NCI-H187 (cell line): ENCODE measurements around the gene ZBTB39.
"Not testable (repeated sequence)": the region's sequence is repeated elsewhere in the genome, so short reads cannot be mapped to it uniquely, and the experiment has no call there.

Experiments used
- DNase-seq, 2 experiments: peaks; one replicate each; lab custom pipeline; 2025; lab: John Stamatoyannopoulos, UW

Gene ZBTB39

GRCh38 chr12:57005980-57006808, at the start of gene ZBTB39:
Gene ZBTB39 (minus strand): TSS chr12:57006546. CDS start chr12:57004917, 1,629 bp downstream.
- DNase-seq: peak in 1 of 2 experiments; percentile 48

- DNase-seq: no peak
These were observed 49.5 kb upstream of the ZBTB39 start for GRCh38 chr12:57055824-57056223.

- DNase-seq: not testable (repeated sequence)
These were observed 47.6 kb upstream of the ZBTB39 start for GRCh38 chr12:57053901-57054300.

- not testable (repeated sequence) for DNase-seq
These were observed 46.8 kb upstream of the ZBTB39 start for GRCh38 chr12:57053146-57053545.

GRCh38 chr12:57051011-57051410, 44.7 kb upstream of the ZBTB39 start:
- no peak for DNase-seq

- DNase-seq: no peak
These were observed 43.5 kb upstream of the ZBTB39 start, which contains the start of gene MYO1A for GRCh38 chr12:57049890-57050289. Gene MYO1A (minus strand): TSS chr12:57050129. CDS start chr12:57048323, 1,806 bp downstream.

- no peak for DNase-seq
These were observed 42.7 kb upstream of the ZBTB39 start for GRCh38 chr12:57049119-57049446.

- DNase-seq: no peak
These were observed 42.2 kb upstream of the ZBTB39 start for GRCh38 chr12:57048423-57049118.

- no peak for DNase-seq
These were observed 41.6 kb upstream of the ZBTB39 start for GRCh38 chr12:57047981-57048380.

- DNase-seq: no peak
These were observed 40.9 kb upstream of the ZBTB39 start for GRCh38 chr12:57046947-57047890.

- no peak for DNase-seq
These were observed 39.9 kb upstream of the ZBTB39 start for GRCh38 chr12:57046086-57046791.

- DNase-seq: no peak
These were observed 38.5 kb upstream of the ZBTB39 start for GRCh38 chr12:57044889-57045288.

GRCh38 chr12:57044468-57044867, 38.1 kb upstream of the ZBTB39 start:
- DNase-seq: no peak

GRCh38 chr12:57042695-57043094, 36.3 kb upstream of the ZBTB39 start:
- no peak for DNase-seq

- DNase-seq: no peak
These were observed 34.4 kb upstream of the ZBTB39 start for GRCh38 chr12:57040750-57041149.

- no peak for DNase-seq
These were observed 33.9 kb upstream of the ZBTB39 start for GRCh38 chr12:57040211-57040610.

GRCh38 chr12:57039016-57039798, 32.9 kb upstream of the ZBTB39 start:
- no peak for DNase-seq

GRCh38 chr12:57037264-57037663, 30.9 kb upstream of the ZBTB39 start:
- no peak for DNase-seq

- no peak for DNase-seq
These were observed 27.1 kb upstream of the ZBTB39 start for GRCh38 chr12:57033431-57033830.

GRCh38 chr12:57031789-57032188, 25.4 kb upstream of the ZBTB39 start:
- DNase-seq: no peak
